Lower lobe of right lung (tissue), 2 donors: ENCODE measurements around the gene ARID3A. TPM values are rescaled to one million over a fixed set of nuclear protein-coding genes. Genes with fewer than 3 reads are reported as not detected.
A peak's percentile ranks its signal among the peaks of the same experiment; 100 is the strongest.
"Not testable (repeated sequence)": the region's sequence is repeated elsewhere in the genome, so short reads cannot be mapped to it uniquely, and the experiment has no call there.

Source experiments
- ATAC-seq, 2 donors: fragments of 200-7000 bp; cut with Tn5 transposase; one replicate each; pipeline ENCODE4 v1.9.1; 2020 to 2022; ENCODE audit warnings: mild to moderate bottlenecking in 2 of 2, moderate library complexity in 2 of 2
- DNase-seq: peaks from one replicate; pipeline ENCODE4 v3.0.0-alpha.2; 2020
- H3K27ac ChIP-seq: fragments of 200-600 bp; one replicate; pipeline ENCODE4 v1.8.0; 2022
- H3K27me3 ChIP-seq: fragments of 200-600 bp; one replicate; pipeline ENCODE4 v1.8.0; 2022; ENCODE audit warnings: low read depth
- H3K36me3 ChIP-seq: fragments of 200-600 bp; one replicate; pipeline ENCODE4 v1.8.0; 2022; ENCODE audit warnings: mild to moderate bottlenecking
- H3K4me1 ChIP-seq: fragments of 200-600 bp; one replicate; pipeline ENCODE4 v1.8.0; 2022
- H3K4me3 ChIP-seq: fragments of 200-600 bp; one replicate; pipeline ENCODE4 v1.8.0; 2022; ENCODE audit warnings: mild to moderate bottlenecking
- H3K9me3 ChIP-seq: fragments of 200-600 bp; one replicate; pipeline ENCODE4 v1.8.0; 2022
- intact Hi-C: fragments of 100-400 bp; cut with DNase I; formaldehyde crosslinking; loops from one replicate; pipeline ENCODE4 v1.11.0; 2022
- total RNA-seq: library from RNA; stranded (reverse); fragmentation: NEBNext Ultra II Directional; extraction: Animal tissue kit (Norgen Biotek cat#: 25700); gene quantifications from one replicate; pipeline ENCODE4 v1.2.1, GENCODE V29; 2021
- TF ChIP-seq, protein P1 (sequence below): fragments of 200-600 bp; IDR thresholded peaks from one replicate; pipeline ENCODE4 v1.8.0; 2022; ENCODE audit warnings: antibody characterized with exemption, mild to moderate bottlenecking
- donor health status: DM: no; HTN: yes; CAD: no; lungs with severe emphysema.

Gene ARID3A
- total RNA-seq, 1 donor from 2014 or later: 16.9 TPM

DNA sequence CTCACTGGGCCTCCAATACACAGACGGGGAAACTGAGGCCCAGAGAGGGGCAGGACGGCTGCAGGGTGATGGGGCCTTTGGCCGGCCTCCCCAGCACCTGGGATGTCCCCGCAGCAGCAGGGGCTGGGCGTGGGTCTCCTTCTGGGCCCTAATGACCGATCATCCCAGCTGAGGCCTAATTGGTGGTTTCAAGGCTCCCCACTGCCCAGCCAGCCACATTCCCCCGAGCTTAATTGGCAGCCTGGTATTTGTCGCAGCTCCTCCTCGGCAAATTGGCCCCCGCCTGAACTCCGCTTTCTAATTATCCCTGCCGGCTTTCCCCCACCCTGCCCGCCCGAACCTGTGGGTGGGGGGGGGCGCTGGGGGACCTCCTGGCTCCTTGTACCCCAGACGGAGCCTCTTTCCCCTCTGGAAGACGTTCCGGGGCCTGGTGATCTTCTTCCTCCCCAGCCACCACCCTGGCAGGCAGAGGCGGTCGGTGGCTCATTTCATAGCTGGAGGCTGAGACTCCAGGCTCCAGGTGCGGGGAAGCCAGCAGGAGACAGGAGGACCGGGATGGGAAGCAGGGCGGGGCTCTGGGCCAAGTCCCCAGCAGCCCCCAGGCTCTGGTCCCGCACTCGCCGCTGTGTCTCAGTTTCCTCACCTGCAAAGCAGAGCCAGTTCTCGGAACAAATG is 31.1 kb downstream of the ARID3A start:
- TF ChIP-seq, protein P1, sequence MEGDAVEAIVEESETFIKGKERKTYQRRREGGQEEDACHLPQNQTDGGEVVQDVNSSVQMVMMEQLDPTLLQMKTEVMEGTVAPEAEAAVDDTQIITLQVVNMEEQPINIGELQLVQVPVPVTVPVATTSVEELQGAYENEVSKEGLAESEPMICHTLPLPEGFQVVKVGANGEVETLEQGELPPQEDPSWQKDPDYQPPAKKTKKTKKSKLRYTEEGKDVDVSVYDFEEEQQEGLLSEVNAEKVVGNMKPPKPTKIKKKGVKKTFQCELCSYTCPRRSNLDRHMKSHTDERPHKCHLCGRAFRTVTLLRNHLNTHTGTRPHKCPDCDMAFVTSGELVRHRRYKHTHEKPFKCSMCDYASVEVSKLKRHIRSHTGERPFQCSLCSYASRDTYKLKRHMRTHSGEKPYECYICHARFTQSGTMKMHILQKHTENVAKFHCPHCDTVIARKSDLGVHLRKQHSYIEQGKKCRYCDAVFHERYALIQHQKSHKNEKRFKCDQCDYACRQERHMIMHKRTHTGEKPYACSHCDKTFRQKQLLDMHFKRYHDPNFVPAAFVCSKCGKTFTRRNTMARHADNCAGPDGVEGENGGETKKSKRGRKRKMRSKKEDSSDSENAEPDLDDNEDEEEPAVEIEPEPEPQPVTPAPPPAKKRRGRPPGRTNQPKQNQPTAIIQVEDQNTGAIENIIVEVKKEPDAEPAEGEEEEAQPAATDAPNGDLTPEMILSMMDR: no peak
- no peak overlapping the region for H3K27ac ChIP-seq
- intact Hi-C loops: no loop called here
- H3K36me3 ChIP-seq: peaks cover 6% of the 10 kb centered on the region
- peak in 1 of 2 donors; percentile 17 for ATAC-seq
- no peaks in the 10 kb centered on the region for H3K9me3 ChIP-seq
- no peak overlapping the region for H3K4me3 ChIP-seq
- H3K4me1 ChIP-seq: peaks cover 27% of the 10 kb centered on the region
- no peak for DNase-seq
- no peaks in the 10 kb centered on the region for H3K27me3 ChIP-seq

DNA sequence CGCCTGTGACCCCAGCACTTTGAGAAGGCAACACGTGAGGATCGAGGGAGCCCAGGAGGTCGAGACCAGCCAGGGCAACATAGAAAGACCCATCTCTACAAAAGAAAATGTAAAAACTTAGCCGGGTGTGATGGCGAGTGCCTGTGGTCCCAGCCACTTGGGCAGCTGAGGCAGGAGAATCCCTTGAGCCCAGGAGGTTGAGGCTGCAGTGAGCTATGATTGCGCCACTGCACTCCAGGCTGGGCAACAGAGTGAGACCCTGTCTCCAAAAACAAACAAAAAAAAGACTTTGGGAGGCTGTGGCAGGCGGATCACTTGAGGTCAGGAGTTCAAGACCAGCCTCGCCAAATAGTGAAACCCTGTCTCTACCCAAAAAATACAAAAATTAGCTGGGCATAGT is 31.7 kb downstream of the ARID3A start:
- DNase-seq, H3K27ac ChIP-seq, intact Hi-C loops, H3K4me3 ChIP-seq, ATAC-seq, H3K36me3 ChIP-seq, H3K27me3 ChIP-seq, H3K9me3 ChIP-seq: not testable (repeated sequence)
- H3K4me1 ChIP-seq: peaks cover 25% of the 10 kb centered on the region

DNA sequence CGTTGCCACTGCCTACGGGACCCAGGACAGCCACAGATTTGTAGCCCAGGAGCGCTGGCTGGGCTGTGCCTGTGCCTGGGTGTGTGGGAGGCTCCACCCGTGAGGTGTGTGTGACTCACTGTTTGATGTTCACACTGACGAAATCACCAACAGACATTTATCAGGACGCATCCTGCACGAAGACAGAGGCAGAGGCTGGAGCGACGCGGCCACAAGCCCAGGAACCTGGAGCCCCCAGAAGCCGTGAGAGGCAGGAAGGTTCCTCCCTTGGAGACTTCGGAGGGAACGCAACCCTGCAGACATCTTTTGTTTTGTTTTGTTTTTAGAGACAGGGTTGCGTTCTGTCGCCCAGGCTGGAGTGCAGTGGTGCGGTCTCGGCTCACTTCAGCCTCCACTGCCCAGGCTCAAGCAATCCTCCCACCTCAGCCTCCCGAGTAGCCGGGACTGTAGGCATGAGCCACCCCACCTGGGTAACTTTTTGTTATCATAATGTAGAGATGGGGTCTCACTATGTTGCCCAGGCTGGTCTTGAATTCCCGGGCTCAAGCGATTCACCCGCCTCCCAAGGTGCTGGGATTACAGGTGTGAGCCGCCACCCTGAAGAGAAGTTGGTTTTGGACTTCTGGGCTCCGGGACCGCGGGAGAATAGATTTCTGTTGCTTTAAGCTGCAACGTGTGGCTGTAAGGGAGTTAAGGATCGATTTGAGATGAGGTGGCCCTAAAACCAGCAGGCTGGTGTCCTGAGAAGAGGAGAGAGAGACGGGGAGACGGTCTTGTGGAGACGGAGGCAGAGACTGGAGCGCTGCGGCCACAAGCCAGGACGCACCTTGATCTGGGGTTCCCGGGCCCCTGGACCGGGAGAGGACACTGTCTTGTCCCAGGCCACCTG is 33.4 kb downstream of the ARID3A start:
- Histone ChIP-seq H3K36me3 (peaks cover 10% of the 10 kb centered on the region), H3K4me3 (no peak overlapping the region), H3K9me3 (no peaks in the 10 kb centered on the region), H3K27ac (no peak overlapping the region), H3K4me1 (peaks cover 15% of the 10 kb centered on the region), H3K27me3 (no peaks in the 10 kb centered on the region)
- ATAC-seq: no peak
- intact Hi-C loops: no loop called here
- no peak for DNase-seq
- TF ChIP-seq, protein P1: no peak

DNA sequence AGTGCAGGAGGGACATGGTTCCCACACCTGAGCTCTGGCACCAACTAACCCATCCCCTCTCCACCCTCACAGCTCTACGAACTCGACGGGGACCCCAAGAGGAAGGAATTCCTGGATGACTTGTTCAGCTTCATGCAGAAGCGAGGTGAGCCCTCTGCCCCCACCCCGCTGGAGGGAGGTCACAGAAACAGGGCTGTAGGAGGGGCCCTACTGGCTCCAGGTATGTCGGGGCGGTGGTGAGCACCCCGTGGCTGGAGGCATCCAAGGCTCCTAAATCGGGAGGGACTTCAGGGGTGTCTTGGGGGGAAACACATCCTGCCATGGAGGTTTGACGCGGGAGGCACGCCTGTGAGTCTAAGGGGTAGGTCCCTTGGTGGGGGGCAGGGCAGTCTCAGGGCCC is 34.2 kb downstream of the ARID3A start:
- ATAC-seq (no peak), DNase-seq (no peak)
- intact Hi-C loops: no loop called here
- Histone ChIP-seq H3K27ac (no peak overlapping the region), H3K9me3 (no peaks in the 10 kb centered on the region), H3K36me3 (peaks cover 18% of the 10 kb centered on the region), H3K4me1 (peaks cover 15% of the 10 kb centered on the region), H3K4me3 (no peak overlapping the region), H3K27me3 (no peaks in the 10 kb centered on the region)
- TF ChIP-seq, protein P1: no peak

DNA sequence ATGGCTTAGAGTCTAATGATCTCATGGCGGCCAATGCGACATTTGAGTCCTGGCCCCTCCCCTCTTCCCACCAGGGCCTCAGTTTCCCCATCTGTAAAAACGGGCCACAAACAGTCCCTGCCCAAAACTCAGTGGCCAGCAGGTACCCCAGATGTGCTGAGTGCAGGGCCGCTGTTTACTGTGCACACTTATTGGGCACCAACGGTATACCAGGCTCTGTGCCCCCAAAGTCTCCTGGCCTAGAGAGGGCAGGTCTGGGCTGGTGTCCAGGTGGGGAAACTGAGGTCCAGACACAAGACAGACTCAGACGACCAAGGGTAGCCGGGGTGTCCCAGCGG is 34.7 kb downstream of the ARID3A start:
- Histone ChIP-seq H3K4me1 (peaks cover 15% of the 10 kb centered on the region), H3K4me3 (no peak overlapping the region), H3K36me3 (peaks cover 23% of the 10 kb centered on the region), H3K9me3 (no peaks in the 10 kb centered on the region), H3K27ac (no peak overlapping the region), H3K27me3 (no peaks in the 10 kb centered on the region)
- DNase-seq (no peak), ATAC-seq (no peak)
- intact Hi-C loops: no loop called here
- TF ChIP-seq, protein P1: no peak
